ENCODE results near the gene MYRF. TPM values are rescaled to one million over a fixed set of nuclear protein-coding genes. Genes with fewer than 3 reads are reported as not detected.

The MYRF gene
- total RNA-seq, 1 donor from 2014 or later = 1.9 TPM

DNA sequence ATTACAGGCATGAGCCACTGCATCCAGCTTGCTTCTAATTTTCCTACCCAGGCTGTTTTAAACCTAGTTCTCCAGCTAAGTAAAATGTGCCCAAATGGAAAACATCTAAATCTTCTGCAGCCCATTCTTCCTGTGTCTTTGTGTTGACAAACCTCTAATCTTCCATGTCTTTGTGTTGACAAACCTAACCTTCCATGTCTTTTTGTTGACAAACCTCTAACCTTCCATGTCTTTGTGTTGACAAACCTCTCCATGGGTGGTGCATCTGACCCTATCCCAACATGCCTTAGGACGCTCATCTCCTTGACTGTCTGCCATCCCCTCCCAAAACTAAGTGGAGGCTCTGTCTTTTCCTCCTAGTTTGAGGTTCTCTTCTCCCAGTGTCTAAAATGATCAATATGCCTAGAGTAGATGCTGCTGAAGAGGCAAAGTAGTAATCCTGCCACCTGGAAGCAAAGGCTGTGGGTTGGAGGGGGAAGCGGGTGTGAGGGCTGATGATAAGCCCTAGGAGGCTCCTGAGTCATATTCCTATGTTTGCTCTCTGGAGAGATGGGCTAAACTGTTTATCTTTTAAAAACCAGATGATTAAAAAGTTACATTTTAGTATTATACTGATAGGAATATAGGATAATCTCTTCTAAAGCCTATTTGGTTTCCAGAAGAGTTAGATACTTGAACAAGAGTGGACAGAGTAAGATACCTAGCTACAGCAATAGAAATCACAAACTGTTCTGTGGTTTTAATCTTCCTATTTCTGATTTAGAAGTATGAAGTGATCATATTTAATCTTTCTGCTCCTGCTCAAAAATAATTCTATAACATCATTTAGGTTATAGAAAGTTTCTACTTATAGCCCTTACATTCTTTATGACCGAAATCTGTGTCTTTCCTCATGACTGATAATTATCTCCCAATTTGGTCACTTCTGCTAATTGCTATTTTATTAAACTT, 48.2 kb downstream of the MYRF start:
- H3K27me3 ChIP-seq = no peaks in the 10 kb centered on the region
- H3K4me1 ChIP-seq = no peaks in the 10 kb centered on the region
- Mint-ChIP-seq H3K4me3 (no peak overlapping the region), H3K27me3 (ENCODE audit: insufficient read depth, low read depth) (peaks cover 10% of the 10 kb centered on the region), H3K4me1 (peaks cover 9% of the 10 kb centered on the region), H3K27ac (no peak overlapping the region), H3K9me3 (no peaks in the 10 kb centered on the region), H3K36me3 (peaks cover 52% of the 10 kb centered on the region)
- no peak overlapping the region for H3K4me2 ChIP-seq
- H3K36me3 ChIP-seq = no peaks in the 10 kb centered on the region
- TF ChIP-seq EZH2phosphoT487 (IDR thresholded peaks at IDR 0.05) (no peak), CTCF (IDR thresholded peaks at IDR 0.05) (no peak), EZH2 (IDR thresholded peaks at IDR 0.05) (no peak)
- H3K79me2 ChIP-seq (ENCODE audit: low read depth) = peaks cover 44% of the 10 kb centered on the region
- no peak overlapping the region for H3K4me3 ChIP-seq
- no peak overlapping the region for H3K9ac ChIP-seq
- H2AFZ ChIP-seq (replicated peaks) = no peak overlapping the region
- DNase-seq (ENCODE audit: low spot score) = no peak
- H3K27ac ChIP-seq = peak overlapping the region; percentile 3
- no peaks in the 10 kb centered on the region for H3K9me3 ChIP-seq (ENCODE audit: low read depth)
- peaks cover 12% of the 10 kb centered on the region for H4K20me1 ChIP-seq (ENCODE audit: low read depth)
- peaks cover 62% of the 10 kb centered on the region for H3F3A ChIP-seq (ENCODE audit: low read depth)

DNA sequence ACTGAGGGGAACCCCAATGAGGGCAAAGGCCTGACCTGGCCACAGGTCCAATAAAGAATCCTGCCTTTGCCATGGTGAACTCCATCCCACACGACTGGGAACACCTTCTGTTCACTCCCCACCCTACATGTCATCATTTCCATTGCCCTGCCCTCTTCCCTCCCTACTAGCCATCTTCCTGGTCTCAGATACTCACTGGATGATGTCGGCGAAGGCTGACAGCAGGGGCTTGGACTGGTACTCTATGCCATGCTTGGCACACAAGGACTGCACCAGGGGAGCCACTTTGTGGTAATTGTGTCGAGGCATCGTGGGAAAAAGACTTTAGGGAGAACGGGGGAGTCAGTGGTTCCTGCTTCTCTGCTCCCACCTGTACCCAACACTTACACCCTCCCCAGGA, 50.2 kb downstream of the MYRF start:
- TF ChIP-seq EZH2phosphoT487 (IDR thresholded peaks at IDR 0.05) (no peak), CTCF (IDR thresholded peaks at IDR 0.05) (no peak), EZH2 (IDR thresholded peaks at IDR 0.05) (no peak)
- no peak for DNase-seq (ENCODE audit: low spot score)
- Histone ChIP-seq H3K9me3 (ENCODE audit: low read depth) (no peaks in the 10 kb centered on the region), H3F3A (ENCODE audit: low read depth) (peaks cover 47% of the 10 kb centered on the region), H3K79me2 (ENCODE audit: low read depth) (peaks cover 25% of the 10 kb centered on the region), H3K27ac (no peak overlapping the region), H2AFZ (replicated peaks) (no peak overlapping the region), H3K4me1 (no peaks in the 10 kb centered on the region), H3K4me3 (no peak overlapping the region), H4K20me1 (ENCODE audit: low read depth) (peaks cover 6% of the 10 kb centered on the region), H3K9ac (no peak overlapping the region), H3K27me3 (no peaks in the 10 kb centered on the region), H3K4me2 (no peak overlapping the region), H3K36me3 (no peaks in the 10 kb centered on the region)
- H3K27ac Mint-ChIP-seq = no peak overlapping the region
- H3K4me3 Mint-ChIP-seq = no peak overlapping the region
- H3K9me3 Mint-ChIP-seq = no peaks in the 10 kb centered on the region
- peaks cover 60% of the 10 kb centered on the region for H3K36me3 Mint-ChIP-seq
- peaks cover 2% of the 10 kb centered on the region for H3K4me1 Mint-ChIP-seq
- H3K27me3 Mint-ChIP-seq (ENCODE audit: insufficient read depth, low read depth) = peaks cover 10% of the 10 kb centered on the region

GRCh38 chr11:61803889-61804647, 51.6 kb downstream of the MYRF start:
- Histone ChIP-seq H2AFZ (replicated peaks) (no peak overlapping the region), H3K9ac (no peak overlapping the region), H3F3A (ENCODE audit: low read depth) (peaks cover 40% of the 10 kb centered on the region), H3K27me3 (no peaks in the 10 kb centered on the region), H3K4me3 (no peak overlapping the region), H3K79me2 (ENCODE audit: low read depth) (peaks cover 13% of the 10 kb centered on the region), H3K4me2 (no peak overlapping the region), H3K9me3 (ENCODE audit: low read depth) (no peaks in the 10 kb centered on the region), H3K36me3 (peaks cover 4% of the 10 kb centered on the region), H3K27ac (no peak overlapping the region), H3K4me1 (no peaks in the 10 kb centered on the region), H4K20me1 (ENCODE audit: low read depth) (peaks cover 11% of the 10 kb centered on the region)
- Mint-ChIP-seq H3K36me3 (peaks cover 64% of the 10 kb centered on the region), H3K9me3 (no peaks in the 10 kb centered on the region), H3K27ac (no peak overlapping the region), H3K27me3 (ENCODE audit: insufficient read depth, low read depth) (peaks cover 6% of the 10 kb centered on the region), H3K4me3 (no peak overlapping the region), H3K4me1 (no peaks in the 10 kb centered on the region)
- TF ChIP-seq EZH2phosphoT487 (IDR thresholded peaks at IDR 0.05) = no peak
- no peak for TF ChIP-seq CTCF (IDR thresholded peaks at IDR 0.05)
- no peak for TF ChIP-seq EZH2 (IDR thresholded peaks at IDR 0.05)
- no peak for DNase-seq (ENCODE audit: low spot score)

All from neural progenitor cell (in vitro differentiated cells).